IMR-90 (cell line): ENCODE data around the gene ZNF768. TPM values are rescaled to one million over a fixed set of nuclear protein-coding genes. Genes with fewer than 3 reads are reported as not detected.

Source experiments
- ATAC-seq: fragments of 200-7000 bp; cut with Tn5 transposase; 2 replicates; pipeline ENCODE4 v1.9.1; 2020; ENCODE audit warnings: low read depth, mild to moderate bottlenecking, moderate library complexity
- BruUV-seq: library from RNA; stranded (reverse); fragments of 400-500 nt; replicated peaks from 2 replicates; lab custom pipeline; 2021; lab: Mats Ljungman, UMichigan
- CTCF ChIA-PET: fragments of 300-600 bp; formaldehyde crosslinking; extraction: SDS; loops from one replicate; lab custom pipeline; 2021; ENCODE audit warnings: antibody characterized with exemption; lab: Yijun Ruan, JAX
- POLR2A ChIA-PET: fragments of 300-600 bp; sonication (Branson Sonifier 250); formaldehyde crosslinking; loops from one replicate; lab custom pipeline; 2022; ENCODE audit warnings: antibody characterized with exemption; ENCODE audit not compliant: unreplicated experiment; lab: Charles Lee
- DNase-seq: peaks from one replicate; pipeline ENCODE4 v3.0.0; 2013
- H2AFZ ChIP-seq: replicated peaks from 2 replicates; pipeline ENCODE3; 2013; ENCODE audit warnings: low read length, mild to moderate bottlenecking; ENCODE audit not compliant: poor library complexity
- H2AK5ac ChIP-seq: 2 replicates; pipeline ENCODE4 v1.6.1; 2013; ENCODE audit warnings: low read depth, low read length, inconsistent platforms
- H2AK9ac ChIP-seq: replicated peaks from 2 replicates; pipeline ENCODE3; 2013; ENCODE audit warnings: mild to moderate bottlenecking, low read depth, low read length, moderate library complexity; ENCODE audit not compliant: poor library complexity
- H2BK120ac ChIP-seq: 2 replicates; pipeline ENCODE4 v1.6.1; 2013; ENCODE audit warnings: low read depth, low read length, inconsistent platforms
- H2BK15ac ChIP-seq: 3 replicates; pipeline ENCODE4 v1.6.1; 2013; ENCODE audit warnings: low read depth, low read length, inconsistent platforms
- H2BK20ac ChIP-seq: 2 replicates; pipeline ENCODE4 v1.6.1; 2013; ENCODE audit warnings: low read depth, mild to moderate bottlenecking, inconsistent platforms, low read length, moderate library complexity
- H2BK5ac ChIP-seq: 2 replicates; pipeline ENCODE4 v1.6.1; 2013; ENCODE audit warnings: mild to moderate bottlenecking, low read depth, low read length, inconsistent platforms; ENCODE audit not compliant: poor library complexity, severe bottlenecking
- H3K14ac ChIP-seq: replicated peaks from 2 replicates; pipeline ENCODE4 v1.6.1; 2013; ENCODE audit warnings: low read depth, low read length, inconsistent platforms
- H3K18ac ChIP-seq: 2 replicates; pipeline ENCODE4 v1.6.1; 2013; ENCODE audit warnings: low read depth, low read length, control low read depth
- H3K23ac ChIP-seq: 2 replicates; pipeline ENCODE4 v1.6.1; 2013; ENCODE audit warnings: low read depth, low read length, inconsistent platforms
- H3K27ac ChIP-seq: 2 replicates; pipeline ENCODE4 v1.5.1; 2013; ENCODE audit warnings: mild to moderate bottlenecking, control low read depth, low read length; ENCODE audit not compliant: insufficient read depth
- H3K27me3 ChIP-seq: 2 replicates; pipeline ENCODE4 v1.6.1; 2013; ENCODE audit warnings: low read length; ENCODE audit not compliant: control insufficient read depth, insufficient read depth
- H3K36me3 ChIP-seq: 2 replicates; pipeline ENCODE4 v1.6.1; 2013; ENCODE audit warnings: low read length, mixed read lengths; ENCODE audit not compliant: control insufficient read depth, insufficient read depth
- H3K4ac ChIP-seq: 2 replicates; pipeline ENCODE4 v1.6.1; 2013; ENCODE audit warnings: low read depth, low read length, inconsistent platforms
- H3K4me1 ChIP-seq: 2 replicates; pipeline ENCODE4 v1.6.1; 2013; ENCODE audit warnings: low read length, mixed read lengths; ENCODE audit not compliant: control insufficient read depth, insufficient read depth
- H3K4me2 ChIP-seq: 2 replicates; pipeline ENCODE4 v1.6.1; 2013; ENCODE audit warnings: low read depth, mild to moderate bottlenecking, control low read depth, low read length, moderate library complexity
- H3K4me3 ChIP-seq: 2 replicates; pipeline ENCODE4 v1.5.1; 2013; ENCODE audit warnings: low read depth, mild to moderate bottlenecking, control low read depth, low read length, moderate library complexity; ENCODE audit not compliant: insufficient read depth
- H3K56ac ChIP-seq: 2 replicates; pipeline ENCODE4 v1.6.1; 2013; ENCODE audit warnings: low read length, inconsistent platforms; ENCODE audit not compliant: insufficient read depth; ENCODE audit errors: extremely low read depth
- H3K79me1 ChIP-seq, 2 experiments: 2 replicates each; pipeline ENCODE4 v1.6.1; 2013; ENCODE audit warnings: low read length in 2 of 2, inconsistent platforms in 1 of 2, low read depth in 1 of 2
- H3K9ac ChIP-seq: 2 replicates; pipeline ENCODE4 v1.6.1; 2013; ENCODE audit warnings: low read depth, low read length, control low read depth
- H3K9me1 ChIP-seq: 2 replicates; pipeline ENCODE4 v1.6.1; 2013; ENCODE audit warnings: low read length, inconsistent platforms; ENCODE audit not compliant: insufficient read depth
- H3K9me3 ChIP-seq: 2 replicates; pipeline ENCODE4 v1.6.1; 2013; ENCODE audit warnings: low read length; ENCODE audit not compliant: control insufficient read depth, insufficient read depth
- H4K20me1 ChIP-seq: 2 replicates; pipeline ENCODE4 v1.6.1; 2013; ENCODE audit warnings: low read length, inconsistent platforms; ENCODE audit not compliant: insufficient read depth
- H4K5ac ChIP-seq: 2 replicates; pipeline ENCODE4 v1.6.1; 2013; ENCODE audit warnings: mild to moderate bottlenecking, low read depth, low read length, control low read depth
- H4K8ac ChIP-seq, 2 experiments: 2 replicates each; pipeline ENCODE4 v1.6.1; 2013; ENCODE audit warnings: low read depth in 2 of 2, low read length in 2 of 2, control low read depth in 1 of 2, inconsistent platforms in 1 of 2
- H4K91ac ChIP-seq: 2 replicates; pipeline ENCODE4 v1.6.1; 2013; ENCODE audit warnings: low read depth, low read length, inconsistent platforms; ENCODE audit not compliant: insufficient read depth
- BHLHE40 ChIP-seq: fragments of 150-350 bp; IDR thresholded peaks from 2 replicates; pipeline ENCODE4 v1.6.1; 2016; ENCODE audit warnings: mild to moderate bottlenecking, low read depth, low read length
- CHD1 ChIP-seq: IDR thresholded peaks from 2 replicates; pipeline ENCODE4 v1.6.1; 2012; ENCODE audit warnings: low read depth, low read length, improper control_type of control experiment
- ELK1 ChIP-seq: fragments of 150-350 bp; IDR thresholded peaks from 2 replicates; pipeline ENCODE4 v1.6.1; 2016; ENCODE audit warnings: low read depth, mild to moderate bottlenecking, low read length, moderate library complexity, borderline replicate concordance
- FOS ChIP-seq: fragments of 150-350 bp; IDR thresholded peaks from 2 replicates; pipeline ENCODE4 v1.6.1; 2016; ENCODE audit warnings: low read depth, low read length
- MAFK ChIP-seq: IDR thresholded peaks from 2 replicates; pipeline ENCODE4 v1.6.1; 2012; ENCODE audit warnings: low read depth, low read length, improper control_type of control experiment
- MAZ ChIP-seq: IDR thresholded peaks from 2 replicates; pipeline ENCODE4 v1.6.1; 2012; ENCODE audit warnings: low read depth, mild to moderate bottlenecking, low read length, improper control_type of control experiment, moderate library complexity, borderline replicate concordance
- MXI1 ChIP-seq: IDR thresholded peaks from 2 replicates; pipeline ENCODE4 v1.6.1; 2012; ENCODE audit warnings: low read depth, mild to moderate bottlenecking, low read length, moderate library complexity, borderline replicate concordance
- NFE2L2 ChIP-seq: fragments of 150-350 bp; IDR thresholded peaks from 2 replicates; pipeline ENCODE4 v1.6.1; 2016; ENCODE audit warnings: low read depth, mild to moderate bottlenecking, low read length
- POLR2A ChIP-seq: IDR thresholded peaks from 2 replicates; pipeline ENCODE4 v1.6.1; 2012; ENCODE audit warnings: mild to moderate bottlenecking, low read depth, low read length
- RAD21 ChIP-seq: IDR thresholded peaks from 2 replicates; pipeline ENCODE4 v1.6.1; 2012; ENCODE audit warnings: low read length, improper control_type of control experiment
- RFX5 ChIP-seq: IDR thresholded peaks from 2 replicates; pipeline ENCODE4 v1.8.0; 2012; ENCODE audit warnings: low read depth, mild to moderate bottlenecking, low read length, moderate library complexity
- USF2 ChIP-seq: fragments of 150-350 bp; IDR thresholded peaks from 2 replicates; pipeline ENCODE4 v1.6.1; 2017; ENCODE audit warnings: mild to moderate bottlenecking, antibody characterized with exemption, low read length, low read depth
- WGBS, 2 experiments: methylation state at CpG; one replicate each; pipeline versions ENCODE4 v1.1.5 to v1.1.7; 2013; ENCODE audit warnings: missing lambda C conversion rate in 2 of 2; ENCODE audit not compliant: insufficient read length in 1 of 2; ENCODE audit errors: extremely low coverage in 2 of 2; 5-methylcytosine and 5-hydroxymethylcytosine counted together
- dilution Hi-C: fragments of 300-500 bp; cut with HindIII; formaldehyde crosslinking; loops from one replicate; pipeline ENCODE4 v1.14.3; 2018; ENCODE audit warnings: low sequenced_read_pairs; ENCODE audit not compliant: unreplicated experiment
- in situ Hi-C: fragments of 300-500 bp; cut with MboI; formaldehyde crosslinking; loops from 3 replicates; pipeline ENCODE4 v1.14.3; 2019; ENCODE audit warnings: low sequenced_read_pairs, inconsistent platforms, mixed read lengths
- intact Hi-C: fragments of 100-400 bp; cut with micrococcal nuclease; formaldehyde crosslinking; loops from 2 replicates; pipeline ENCODE4 v1.10.0; 2022
- polyA plus RNA-seq, 3 experiments: library from polyadenylated mRNA; depleted of rRNA; stranded (reverse); fragments of >200 nt; gene quantifications; 2 replicates each; pipeline ENCODE4 v1.2.3, GENCODE V29; 2012; ENCODE audit warnings: low replicate concordance in 1 of 3
- total RNA-seq: library from RNA; depleted of rRNA; stranded (reverse); fragments of >200 nt; gene quantifications from 2 replicates; pipeline ENCODE4 v1.2.3, GENCODE V29; 2012
- TF ChIP-seq, protein P1 (sequence below): conservative IDR thresholded peaks from 2 replicates; pipeline ENCODE4 v1.5.1; 2012; ENCODE audit warnings: mild to moderate bottlenecking, low read depth, low read length, improper control_type of control experiment

ZNF768 gene
- total and polyA plus RNA-seq, 2 of the 4 experiments (the other 2 are of a cell fraction) = 9.3 to 22.1 TPM

DNA sequence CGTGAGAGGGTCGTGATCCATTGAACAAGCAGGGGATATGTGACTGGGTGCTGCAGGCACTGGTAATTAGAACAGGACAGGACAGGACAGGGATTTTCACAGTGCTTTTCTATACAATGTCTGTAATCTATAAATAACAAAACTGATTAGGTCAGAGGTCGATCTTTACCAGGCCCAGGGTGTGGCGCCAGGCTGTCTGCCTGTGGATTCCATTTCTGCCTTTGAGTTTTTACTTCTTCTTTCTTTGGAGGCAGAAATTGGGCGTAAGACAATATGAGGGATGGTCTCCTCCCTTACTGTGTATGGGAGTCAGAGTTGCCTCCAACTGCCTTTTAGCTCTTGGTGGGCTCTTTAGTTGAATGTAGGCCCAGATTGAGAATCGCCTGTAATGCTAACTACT, 33.3 kb upstream of the ZNF768 start (continued):
- TF ChIP-seq ELK1 = no peak
- TF ChIP-seq CHD1 = no peak
- no peak for TF ChIP-seq FOS

GRCh38 chr16:30558789-30559377, 32.5 kb upstream of the ZNF768 start:
- Histone ChIP-seq H2AFZ (peak overlapping the region; percentile 97), H3K14ac (peak overlapping the region; percentile 98), H3K4me2 (peak overlapping the region; percentile 86), H2BK5ac (peak overlapping the region; percentile 68), H4K91ac (peak overlapping the region; percentile 96), H3K18ac (peak overlapping the region; percentile 71), H3K9me3 (no peaks in the 10 kb centered on the region), H3K36me3 (peaks cover 17% of the 10 kb centered on the region), H3K4me1 (no peaks in the 10 kb centered on the region), H2BK15ac (peak overlapping the region; percentile 31; the same call in 1 of the 3 replicates), H3K27me3 (no peaks in the 10 kb centered on the region), H3K9ac (peak overlapping the region; percentile 56), H3K79me1 (peaks cover 7 to 28% of the 10 kb centered on the region in 2 experiments; a peak in 2 of 4 replicates), H2BK120ac (peak overlapping the region; percentile 55; the same call in 1 of the 2 replicates), H3K27ac (peak overlapping the region; percentile 67), H2BK20ac (peak overlapping the region; percentile 18; the same call in 1 of the 2 replicates), H3K4ac (peak overlapping the region; percentile 98), H3K56ac (no peak overlapping the region), H4K8ac (peak overlapping the region; percentile 94 to 99), H3K9me1 (no peaks in the 10 kb centered on the region), H2AK9ac (peak overlapping the region; percentile 97), H3K4me3 (peak overlapping the region; percentile 44; the same call in 1 of the 2 replicates), H4K5ac (peak overlapping the region; percentile 93), H4K20me1 (no peaks in the 10 kb centered on the region; the same call in 1 of the 2 replicates), H3K23ac (peak overlapping the region; percentile 83; the same call in 1 of the 2 replicates), H2AK5ac (peak overlapping the region; percentile 87)
- POLR2A ChIA-PET = no interaction called here
- in situ Hi-C loops = no loop called here
- no peak for DNase-seq
- BruUV-seq = no TSS peak
- 87% methylated on average over 11 of the region's 21 CpGs; no CpG with 5 or more reads in 1 of the 2 experiments for WGBS, 2 experiments
- no peak for ATAC-seq
- intact Hi-C loops = loop anchor here (1.0 kb wide), 1 partner anchor 26 kb away; the partner anchor contains the start of gene ZNF785
- dilution Hi-C loops = no loop called here
- CTCF ChIA-PET = interaction anchor here (0.6 kb wide), 2 partner anchors 77 to 399 kb away, joined by 3 to 5 read pairs; no protein-coding TSS in a partner anchor
- no peak for TF ChIP-seq MXI1
- no peak for TF ChIP-seq RAD21
- TF ChIP-seq RFX5 = no peak
- no peak for TF ChIP-seq MAZ
- TF ChIP-seq, protein P1, sequence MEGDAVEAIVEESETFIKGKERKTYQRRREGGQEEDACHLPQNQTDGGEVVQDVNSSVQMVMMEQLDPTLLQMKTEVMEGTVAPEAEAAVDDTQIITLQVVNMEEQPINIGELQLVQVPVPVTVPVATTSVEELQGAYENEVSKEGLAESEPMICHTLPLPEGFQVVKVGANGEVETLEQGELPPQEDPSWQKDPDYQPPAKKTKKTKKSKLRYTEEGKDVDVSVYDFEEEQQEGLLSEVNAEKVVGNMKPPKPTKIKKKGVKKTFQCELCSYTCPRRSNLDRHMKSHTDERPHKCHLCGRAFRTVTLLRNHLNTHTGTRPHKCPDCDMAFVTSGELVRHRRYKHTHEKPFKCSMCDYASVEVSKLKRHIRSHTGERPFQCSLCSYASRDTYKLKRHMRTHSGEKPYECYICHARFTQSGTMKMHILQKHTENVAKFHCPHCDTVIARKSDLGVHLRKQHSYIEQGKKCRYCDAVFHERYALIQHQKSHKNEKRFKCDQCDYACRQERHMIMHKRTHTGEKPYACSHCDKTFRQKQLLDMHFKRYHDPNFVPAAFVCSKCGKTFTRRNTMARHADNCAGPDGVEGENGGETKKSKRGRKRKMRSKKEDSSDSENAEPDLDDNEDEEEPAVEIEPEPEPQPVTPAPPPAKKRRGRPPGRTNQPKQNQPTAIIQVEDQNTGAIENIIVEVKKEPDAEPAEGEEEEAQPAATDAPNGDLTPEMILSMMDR = no peak
- no peak for TF ChIP-seq POLR2A
- TF ChIP-seq MAFK = no peak
- no peak for TF ChIP-seq USF2
- no peak for TF ChIP-seq CHD1
- TF ChIP-seq BHLHE40 = no peak
- no peak for TF ChIP-seq NFE2L2
